CD1c-positive myeloid dendritic cell (primary cell): ENCODE data around the gene CORT.
"Not testable (repeated sequence)": the region's sequence is repeated elsewhere in the genome, so short reads cannot be mapped to it uniquely, and the experiment has no call there.

Experiments used
- DNase-seq: peaks from one replicate; pipeline ENCODE4 v3.0.0-alpha.2; 2016; ENCODE audit errors: extremely low spot score

The CORT gene, protein sequence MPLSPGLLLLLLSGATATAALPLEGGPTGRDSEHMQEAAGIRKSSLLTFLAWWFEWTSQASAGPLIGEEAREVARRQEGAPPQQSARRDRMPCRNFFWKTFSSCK

DNA sequence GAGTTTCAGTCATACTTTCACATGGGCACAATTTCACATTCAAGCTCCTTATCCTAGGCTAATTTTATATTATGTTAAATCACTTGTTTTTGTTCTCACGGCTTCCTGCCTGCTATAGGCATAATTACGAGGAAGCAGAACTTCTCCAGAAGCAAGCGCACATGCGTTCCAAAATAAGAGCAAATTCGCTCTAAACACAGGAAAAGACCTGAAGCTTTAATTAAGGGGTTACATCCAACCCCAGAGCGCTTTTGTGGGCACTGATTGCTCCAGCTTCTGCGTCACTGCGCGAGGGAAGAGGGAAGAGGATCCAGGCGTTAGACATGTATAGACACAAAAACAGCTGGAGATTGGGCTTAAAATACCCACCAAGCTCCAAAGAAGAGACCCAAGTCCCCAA is at the start of gene CORT:
Gene CORT (plus strand): TSS at position 281 of the 400 bp plus-strand sequence. CDS start 193 bp downstream, outside the sequence.
- DNase-seq = no peak

GRCh38 chr1:10401281-10401680 is 48.5 kb upstream of the CORT start:
- no peak for DNase-seq

DNA sequence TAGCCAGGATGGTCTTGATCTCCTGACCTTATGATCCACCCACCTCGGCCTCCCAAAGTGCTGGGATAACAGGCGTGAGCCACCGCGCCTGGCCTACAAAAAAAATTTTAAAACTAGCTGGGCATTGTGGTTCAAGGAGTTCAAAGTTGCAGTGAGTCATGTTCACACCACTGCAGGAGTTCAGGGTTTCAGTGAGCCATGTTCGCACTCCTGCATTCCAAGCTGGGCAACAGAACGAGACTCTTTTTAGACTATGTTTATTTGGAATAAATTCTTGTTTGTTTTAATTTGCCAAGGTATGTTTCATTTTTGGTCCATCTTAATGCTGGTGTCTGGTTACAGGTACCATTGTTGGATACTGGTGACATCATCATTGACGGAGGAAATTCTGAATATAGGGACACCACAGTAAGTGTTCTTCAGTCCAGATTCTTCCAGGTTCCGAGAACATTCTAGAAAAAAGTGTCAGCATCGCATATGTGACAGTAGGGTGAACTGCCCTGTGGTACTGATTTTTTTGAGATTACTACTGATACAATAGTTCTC is 47.0 kb upstream of the CORT start:
- DNase-seq = peak; percentile 23

GRCh38 chr1:10407201-10407600 is 42.6 kb upstream of the CORT start:
- no peak for DNase-seq

DNA sequence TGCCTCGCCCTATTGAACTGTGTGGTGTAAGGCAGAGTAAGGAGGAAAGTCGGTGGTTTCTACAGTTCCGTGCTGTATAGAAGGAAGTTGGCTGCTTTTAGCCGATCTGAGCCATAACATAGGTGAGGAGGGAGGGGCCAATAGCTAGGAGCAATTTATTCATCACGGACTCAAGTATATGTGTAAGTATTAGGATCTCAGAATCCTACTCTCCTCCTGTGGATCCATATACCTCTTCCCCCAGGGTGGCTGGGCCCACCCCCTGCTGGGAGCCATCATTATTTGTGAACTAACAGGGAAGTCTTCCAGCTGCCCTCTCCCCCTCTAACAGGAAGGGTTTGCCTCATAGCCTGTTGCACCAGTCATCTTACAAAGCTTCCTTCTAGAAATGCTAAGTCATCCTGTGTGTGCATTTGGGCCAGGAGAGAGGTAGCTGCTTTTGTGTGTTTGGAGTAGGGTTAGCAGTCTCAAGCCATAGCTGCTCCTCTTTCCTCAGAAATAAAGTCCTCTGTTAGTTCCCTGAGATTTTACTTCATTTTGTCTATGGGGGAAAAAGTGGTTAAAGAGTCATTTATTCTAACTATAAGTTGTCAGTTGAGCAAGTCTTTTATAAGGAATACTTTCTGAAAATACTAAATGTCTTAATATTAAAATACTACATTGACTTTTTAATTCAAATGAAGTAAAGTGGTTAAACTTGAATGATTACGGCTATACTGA is 34.5 kb upstream of the CORT start:
- DNase-seq = peak; percentile 87

- not testable (repeated sequence) for DNase-seq
These were observed 33.9 kb upstream of the CORT start for GRCh38 chr1:10415967-10416366.

DNA sequence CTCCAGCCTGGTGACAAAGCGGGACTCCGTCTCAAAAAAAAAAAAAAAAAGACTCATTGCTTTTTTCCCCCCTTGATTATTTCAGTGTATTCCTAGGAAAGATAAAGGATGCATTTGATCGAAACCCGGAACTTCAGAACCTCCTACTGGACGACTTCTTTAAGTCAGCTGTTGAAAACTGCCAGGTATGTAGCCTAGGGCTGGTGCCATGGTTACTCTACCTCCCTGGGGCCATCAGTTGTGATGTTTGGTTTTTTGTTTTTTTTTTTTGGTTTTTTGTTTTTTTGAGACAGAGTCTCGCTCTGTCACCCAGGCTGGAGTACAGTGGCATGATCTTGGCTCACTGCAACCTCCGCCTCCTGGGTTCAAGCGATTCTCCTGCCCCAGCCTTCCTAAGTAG is 31.1 kb upstream of the CORT start:
- not testable (repeated sequence) for DNase-seq

DNA sequence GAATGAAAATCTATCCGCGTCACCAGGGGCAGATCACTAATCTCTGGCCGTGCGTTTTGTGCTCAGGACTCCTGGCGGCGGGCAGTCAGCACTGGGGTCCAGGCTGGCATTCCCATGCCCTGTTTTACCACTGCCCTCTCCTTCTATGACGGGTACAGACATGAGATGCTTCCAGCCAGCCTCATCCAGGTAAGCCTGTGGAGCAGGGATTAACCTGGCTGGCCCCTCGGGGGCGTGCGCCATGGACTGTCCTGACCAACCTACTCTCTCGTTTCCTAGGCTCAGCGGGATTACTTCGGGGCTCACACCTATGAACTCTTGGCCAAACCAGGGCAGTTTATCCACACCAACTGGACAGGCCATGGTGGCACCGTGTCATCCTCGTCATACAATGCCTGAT is 30.5 kb upstream of the CORT start:
- no peak for DNase-seq

- DNase-seq = no peak
These were observed 28.2 kb upstream of the CORT start for GRCh38 chr1:10421637-10422036.

DNA sequence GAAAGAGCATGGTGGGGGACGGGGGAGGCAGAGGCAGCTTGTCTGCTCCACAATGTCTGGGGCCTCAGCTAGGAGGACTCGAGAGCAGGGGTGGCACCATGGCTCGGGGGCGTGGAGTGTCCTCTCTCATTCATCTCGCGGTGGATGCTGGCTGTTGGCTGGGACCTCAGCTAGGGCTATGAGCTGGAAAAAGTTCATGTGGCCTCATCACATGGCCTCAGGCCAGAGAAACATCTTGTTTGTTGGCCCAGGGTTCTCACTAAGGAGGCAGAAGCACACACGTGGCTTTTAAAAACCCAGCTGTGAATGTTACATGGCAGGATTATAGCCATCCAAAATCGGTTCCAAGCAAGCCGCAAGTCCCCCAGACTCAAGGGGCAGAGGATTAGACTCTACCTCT is 25.8 kb upstream of the CORT start:
- no peak for DNase-seq

DNA sequence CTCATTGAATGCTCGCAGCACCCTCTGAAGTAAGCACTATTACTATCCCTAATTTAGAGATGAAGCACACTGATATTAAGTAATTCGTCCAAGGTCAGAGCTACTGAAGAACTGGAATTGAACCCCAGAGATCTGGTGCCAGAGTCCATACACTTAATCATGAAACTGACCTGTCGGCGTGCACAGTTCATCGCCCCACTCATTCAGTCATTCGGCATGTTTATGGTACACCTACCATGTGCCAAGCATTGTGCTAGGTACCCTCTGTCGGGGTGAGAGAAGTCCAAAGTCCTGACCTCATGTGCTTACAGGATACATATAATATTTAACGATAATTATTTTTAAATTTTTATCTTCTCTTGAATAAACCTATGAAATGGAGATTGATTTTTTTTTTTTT is 25.2 kb upstream of the CORT start:
- DNase-seq = no peak

- not testable (repeated sequence) for DNase-seq
These were observed 23.9 kb upstream of the CORT start for GRCh38 chr1:10425826-10426534.

DNA sequence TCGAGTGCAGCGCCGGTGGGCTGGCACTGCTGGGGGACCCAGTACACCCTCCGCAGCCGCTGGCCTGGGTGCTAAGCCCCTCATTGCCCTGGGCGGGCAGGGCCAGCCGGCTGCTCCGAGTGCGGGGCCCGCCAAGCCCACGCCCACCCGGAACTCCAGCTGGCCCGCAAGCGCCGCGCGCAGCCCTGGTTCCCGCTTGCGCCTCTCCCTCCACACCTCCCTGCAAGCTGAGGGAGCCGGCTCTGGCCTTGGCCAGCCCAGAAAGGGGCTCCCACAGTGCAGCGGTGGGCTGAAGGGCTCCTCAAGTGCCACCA is 23.3 kb upstream of the CORT start:
- not testable (repeated sequence) for DNase-seq

DNA sequence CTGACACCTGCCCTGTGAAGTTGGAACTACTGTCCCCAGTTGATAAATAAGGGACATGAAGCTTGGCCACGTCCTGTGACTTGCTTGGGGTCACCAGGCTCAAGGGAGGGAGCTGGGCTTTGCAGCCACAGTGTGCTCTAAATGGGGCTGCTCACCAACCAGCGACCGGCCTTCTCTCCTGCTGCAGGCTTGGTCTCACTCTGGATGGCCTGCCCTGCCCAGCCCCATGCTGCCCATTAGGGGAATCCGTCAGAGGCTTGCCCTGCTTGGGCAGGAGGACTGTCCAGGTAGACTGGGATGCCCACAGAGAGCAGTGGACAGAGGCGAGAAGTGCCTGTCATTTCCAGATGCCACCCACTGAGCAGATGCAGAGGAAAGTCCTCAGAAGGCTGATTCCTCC is 20.8 kb upstream of the CORT start:
- no peak for DNase-seq

GRCh38 chr1:10429868-10430215 is 20.0 kb upstream of the CORT start:
- peak; percentile 70 for DNase-seq

- DNase-seq = peak; percentile 95
These were observed 19.4 kb upstream of the CORT start, which contains the start of gene CENPS for GRCh38 chr1:10430216-10431069. Gene CENPS, plus strand, starts transcription at chr1:10430433. Its CDS starts 85 bp downstream, at chr1:10430518.

DNA sequence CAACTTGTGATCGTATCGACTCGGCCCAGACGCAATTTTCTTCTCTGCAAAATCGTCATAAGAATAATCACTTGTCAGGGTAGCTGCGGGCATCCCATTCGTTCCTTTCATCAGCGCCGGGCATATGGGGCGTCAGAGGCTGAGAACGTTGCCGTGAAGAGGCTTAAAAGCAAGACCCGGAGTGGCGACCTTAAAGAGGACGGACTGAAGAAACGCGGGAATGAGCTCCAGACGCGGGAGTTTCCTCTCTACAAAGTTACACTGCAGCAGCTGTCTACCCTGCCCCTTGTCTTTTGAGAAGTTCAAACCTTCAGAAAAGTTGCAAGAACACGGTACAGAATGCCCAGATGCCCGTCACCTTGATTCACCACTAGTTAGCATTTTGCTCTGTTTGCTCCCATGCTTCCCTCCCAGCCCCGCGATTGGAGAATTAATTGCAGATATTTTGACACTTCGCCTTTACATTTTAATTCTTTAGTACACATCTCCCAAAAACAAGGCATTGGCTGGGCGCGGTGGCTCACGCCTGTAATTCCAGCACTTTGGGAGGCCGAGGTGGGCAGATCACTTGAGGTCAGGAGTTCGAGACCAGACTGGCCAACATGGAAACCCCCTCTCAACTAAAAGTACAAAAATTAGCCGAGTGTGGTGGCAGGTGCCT is 18.6 kb upstream of the CORT start:
- DNase-seq = no peak

DNA sequence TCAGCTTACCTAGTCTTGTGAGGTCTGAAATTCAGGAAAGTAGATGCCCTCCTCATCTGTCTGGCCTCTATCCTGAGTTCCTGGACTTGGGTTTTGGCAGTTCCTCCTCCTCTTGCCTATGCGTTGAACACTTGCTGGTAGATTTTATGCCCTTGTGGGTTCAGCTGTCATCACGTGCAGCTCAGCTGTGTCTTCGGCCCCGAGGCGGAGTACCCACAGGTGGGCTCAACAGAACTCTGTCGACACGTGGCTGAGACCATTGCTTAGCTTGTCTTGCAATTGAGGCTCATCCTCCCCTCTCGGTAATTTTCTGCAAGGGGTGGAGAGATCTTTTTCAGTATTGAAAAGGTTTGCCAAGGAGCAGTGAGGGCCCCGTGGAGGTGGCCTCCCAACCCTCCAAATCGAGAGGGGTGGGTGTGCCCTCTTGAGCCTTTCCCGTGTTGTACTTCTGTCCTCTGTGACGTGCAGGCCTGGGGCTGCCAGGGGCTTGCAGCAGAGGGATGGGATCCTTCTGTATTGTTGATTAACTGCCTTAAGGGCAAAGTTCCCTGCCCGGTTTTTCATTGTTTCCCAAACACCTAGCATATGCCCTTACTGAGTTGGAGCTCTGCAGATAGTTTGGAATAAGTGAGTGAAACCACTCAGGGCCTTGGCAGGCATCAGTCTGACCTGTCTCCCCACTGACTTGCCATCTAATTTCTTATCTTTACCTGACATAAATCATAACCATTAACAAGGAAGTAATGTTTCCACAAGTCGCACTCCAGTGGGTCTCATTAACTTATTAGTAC is 16.7 kb upstream of the CORT start:
- DNase-seq = no peak

DNA sequence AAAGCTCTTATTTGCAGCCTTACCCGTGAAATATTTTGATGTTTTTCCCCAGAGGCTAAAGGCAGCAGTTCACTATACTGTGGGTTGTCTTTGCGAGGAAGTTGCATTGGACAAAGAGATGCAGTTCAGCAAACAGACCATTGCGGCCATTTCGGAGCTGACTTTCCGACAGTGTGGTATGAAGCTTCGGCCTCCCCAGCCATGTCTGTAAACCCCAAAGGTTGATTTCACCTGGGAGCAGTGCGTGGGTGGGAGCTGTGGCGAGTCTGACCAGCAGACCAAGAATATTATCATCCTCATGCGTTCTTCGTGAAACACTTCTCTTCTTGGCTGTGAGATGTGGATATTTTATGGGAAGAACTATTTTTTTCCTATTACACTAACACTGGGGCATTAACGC is 16.0 kb upstream of the CORT start:
- no peak for DNase-seq

GRCh38 chr1:10434590-10434989 is 15.2 kb upstream of the CORT start:
- DNase-seq = no peak

GRCh38 chr1:10437052-10437451 is 12.8 kb upstream of the CORT start:
- DNase-seq = no peak
